HG02571 (cell line): ENCODE measurements around the gene ZNRF1.

Experiments
- ATAC-seq: cut with Tn5 transposase; IDR thresholded peaks from one replicate; pipeline ENCODE4 v1.9.1; 2021; ENCODE audit warnings: mild to moderate bottlenecking, moderate library complexity; ENCODE audit not compliant: unreplicated experiment

The ZNRF1 gene

GRCh38 chr16:75095204-75095621 lies 96.4 kb downstream of the ZNRF1 start:
- ATAC-seq = no peak

DNA sequence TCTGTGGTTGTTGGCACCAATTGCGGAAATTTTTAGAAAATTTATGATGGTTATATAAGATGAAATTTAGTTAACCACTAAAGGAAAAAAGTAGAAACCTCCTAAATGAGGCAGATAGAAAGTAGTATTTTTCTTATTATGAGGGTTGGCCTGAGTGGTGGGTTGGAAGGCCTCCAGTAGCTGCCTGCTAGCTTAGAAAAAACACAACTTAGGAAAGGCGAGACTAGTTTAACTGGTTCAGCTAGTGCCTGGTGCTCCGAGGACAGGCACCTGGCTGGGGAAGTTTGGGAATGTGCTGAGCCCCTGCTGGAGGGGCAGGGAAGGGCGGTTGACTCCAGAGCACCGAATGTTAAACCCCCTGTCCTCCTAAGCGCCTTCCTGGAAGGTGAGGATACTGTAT lies 97.8 kb downstream of the ZNRF1 start:
- ATAC-seq = no peak

GRCh38 chr16:75097191-75097761 lies 98.5 kb downstream of the ZNRF1 start:
- ATAC-seq = no peak

GRCh38 chr16:75097941-75098901 lies 99.4 kb downstream of the ZNRF1 start:
- ATAC-seq = peak; percentile 48

GRCh38 chr16:75099075-75099667 lies 100.3 kb downstream of the ZNRF1 start:
- ATAC-seq = no peak

- ATAC-seq = no peak
These were observed 101.1 kb downstream of the ZNRF1 start for GRCh38 chr16:75099738-75100602.

GRCh38 chr16:75100603-75100990 lies 101.8 kb downstream of the ZNRF1 start:
- ATAC-seq = no peak

- ATAC-seq = no peak
These were observed 102.8 kb downstream of the ZNRF1 start for GRCh38 chr16:75101635-75102034.

DNA sequence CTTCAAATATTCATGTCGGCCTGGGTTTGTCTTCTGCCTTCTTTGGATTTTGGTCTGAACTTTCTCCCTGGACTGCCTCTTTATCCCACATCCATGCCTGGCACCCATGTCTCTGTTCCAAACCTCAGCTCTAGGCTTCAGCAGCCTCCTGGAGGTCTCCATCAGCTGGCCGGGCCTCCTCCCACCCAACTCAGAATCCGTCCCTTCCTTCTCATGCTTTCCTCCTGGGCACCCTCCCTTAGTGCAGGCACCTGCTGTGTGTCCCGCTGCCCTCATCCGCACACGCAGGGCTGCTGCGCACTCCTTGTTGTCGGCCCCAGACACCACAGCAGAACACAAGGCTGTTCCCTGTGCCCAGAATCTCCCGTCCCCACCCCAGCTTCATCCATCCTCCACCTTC lies 103.8 kb downstream of the ZNRF1 start:
- no peak for ATAC-seq

DNA sequence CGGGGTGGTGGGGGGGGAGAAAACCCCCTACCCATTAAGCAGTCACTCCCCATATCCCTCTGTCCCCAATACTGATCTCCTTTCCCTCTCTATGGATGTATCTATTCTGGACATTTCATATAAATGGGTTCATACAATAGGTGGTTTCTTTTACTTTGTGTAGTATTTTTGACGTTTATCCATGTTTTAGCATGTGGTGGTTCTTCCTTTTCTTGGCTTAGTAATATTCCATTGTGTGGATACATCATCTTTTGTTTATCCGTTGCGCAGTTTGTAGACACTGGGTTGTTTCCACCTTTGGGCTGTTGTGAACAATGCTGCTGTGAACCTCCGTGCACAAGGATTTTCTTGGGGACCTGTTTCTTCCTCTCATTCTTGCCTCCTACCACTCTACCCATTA lies 105.2 kb downstream of the ZNRF1 start:
- ATAC-seq = no peak

GRCh38 chr16:75104836-75105235 lies 106.0 kb downstream of the ZNRF1 start:
- ATAC-seq = no peak

GRCh38 chr16:75105306-75106061 lies 106.7 kb downstream of the ZNRF1 start:
- no peak for ATAC-seq

GRCh38 chr16:75106351-75107274 lies 107.8 kb downstream of the ZNRF1 start:
- ATAC-seq = no peak

GRCh38 chr16:75107505-75107904 lies 108.7 kb downstream of the ZNRF1 start:
- ATAC-seq = no peak

DNA sequence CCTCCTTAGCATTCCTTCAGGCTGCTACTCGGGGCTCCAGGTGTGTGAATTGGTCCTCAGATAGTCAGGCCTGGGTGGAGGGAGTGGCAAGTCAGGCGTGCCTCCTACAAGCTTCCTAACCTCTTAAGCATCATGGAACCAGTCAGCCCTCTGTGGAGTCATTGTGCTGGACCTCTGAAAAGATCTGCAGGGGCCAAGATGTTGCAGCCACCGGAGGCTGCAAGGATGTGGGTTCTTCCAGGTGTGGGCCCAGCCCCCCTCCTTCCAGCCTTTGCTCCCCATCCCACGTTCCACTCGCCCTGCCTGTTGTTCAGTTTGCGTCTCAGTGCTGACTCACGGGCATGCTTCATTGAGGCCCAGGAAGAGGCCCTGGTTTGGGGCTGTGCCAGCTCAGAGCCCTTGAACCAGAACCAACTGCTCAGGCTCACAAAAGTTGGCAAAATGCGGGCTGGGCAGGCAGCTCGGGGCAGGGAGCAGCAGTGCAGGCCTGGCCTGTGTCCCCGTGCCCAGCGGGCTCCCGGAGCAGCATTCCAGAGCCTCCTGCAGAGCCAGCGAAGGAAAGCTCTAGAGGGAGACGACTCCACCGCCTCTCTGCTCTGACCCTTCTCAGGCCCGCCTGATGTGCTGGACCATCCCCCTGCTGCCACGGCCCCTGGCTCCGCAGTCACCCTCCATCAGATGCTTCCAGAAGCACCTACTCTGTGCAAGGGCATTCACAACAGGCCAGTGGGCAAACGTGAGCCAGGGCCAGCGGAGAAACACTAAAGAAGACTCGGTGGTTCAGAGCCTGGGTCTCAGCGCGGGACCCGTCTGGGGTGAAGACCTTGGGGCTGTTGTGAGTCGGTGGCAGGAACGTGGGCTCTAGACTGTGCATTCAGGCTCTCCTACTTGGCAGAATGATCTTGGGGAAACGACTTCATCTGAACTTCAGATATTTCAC lies 110.2 kb downstream of the ZNRF1 start:
- no peak for ATAC-seq

DNA sequence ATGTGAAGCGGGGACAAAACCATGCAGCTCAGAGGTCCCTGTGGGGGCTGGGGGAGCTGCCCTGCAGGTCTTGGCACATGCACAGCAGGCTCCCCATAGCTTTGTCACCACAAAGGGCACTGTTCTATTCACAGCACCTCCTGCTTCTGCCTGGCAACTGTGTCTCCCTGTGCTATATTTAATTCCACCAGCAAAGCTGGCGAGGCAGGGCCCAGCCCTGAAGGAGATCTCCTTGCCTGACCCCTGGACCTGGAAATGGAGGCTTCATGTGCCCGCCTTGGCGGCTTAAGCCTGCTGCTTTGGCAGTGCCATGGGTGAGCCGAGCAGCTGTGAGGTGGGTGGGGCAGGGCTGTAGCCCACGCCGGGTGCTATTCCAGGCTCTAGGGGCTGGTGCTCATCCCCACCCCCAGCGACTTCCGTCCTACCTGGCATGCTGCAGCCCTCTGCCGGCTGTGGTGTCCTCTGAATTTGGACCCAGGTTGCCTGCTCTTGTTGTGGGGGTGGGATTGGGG lies 111.0 kb downstream of the ZNRF1 start:
- ATAC-seq = no peak

- ATAC-seq = peak; percentile 82
These were observed 112.1 kb downstream of the ZNRF1 start for GRCh38 chr16:75110637-75111513.
